Muscle of back (tissue), 11 donors: ENCODE results near the gene C1orf116. TPM values are rescaled to one million over a fixed set of nuclear protein-coding genes. Genes with fewer than 3 reads are reported as not detected.
A peak's percentile ranks its signal among the peaks of the same experiment; 100 is the strongest.

Source experiments
- DNase-seq, 3 donors: peaks; one replicate each; pipeline versions ENCODE4 v3.0.0 to v3.0.0-alpha.2; 2013
- polyA plus RNA-seq, 10 donors: library from polyadenylated mRNA; unstranded; fragments of 120-200 nt; gene quantifications; one replicate each; pipeline ENCODE4 v1.2.1, GENCODE V29; 2013; ENCODE audit not compliant: insufficient read length in 10 of 10

C1orf116 gene
- polyA plus RNA-seq, 10 donors = 0.06 to 3.1 (median 0.11) TPM

- DNase-seq = no peak
Measured at GRCh38 chr1:207035877-207036551, 3.5 kb upstream of the C1orf116 start.

- no peak for DNase-seq
Measured at GRCh38 chr1:207034998-207035397, 2.4 kb upstream of the C1orf116 start.

GRCh38 chr1:207034208-207034607, 1.7 kb upstream of the C1orf116 start:
- DNase-seq = no peak

- no peak for DNase-seq
Measured at GRCh38 chr1:207033302-207033701, 746 bp upstream of the C1orf116 start.

- no peak for DNase-seq
Measured at GRCh38 chr1:207031632-207032264, 808 bp downstream of the C1orf116 start.

GRCh38 chr1:207031016-207031415, 1.5 kb downstream of the C1orf116 start:
- no peak for DNase-seq

GRCh38 chr1:207030522-207031009, 2.0 kb downstream of the C1orf116 start:
- DNase-seq = no peak

- no peak for DNase-seq
Measured at GRCh38 chr1:207029701-207030521, 2.6 kb downstream of the C1orf116 start.

- DNase-seq = no peak
Measured at GRCh38 chr1:207028884-207029650, 3.5 kb downstream of the C1orf116 start.

- DNase-seq = no peak
Measured at GRCh38 chr1:207027921-207028320, 4.6 kb downstream of the C1orf116 start.

GRCh38 chr1:207027206-207027777, 5.3 kb downstream of the C1orf116 start:
- no peak for DNase-seq

GRCh38 chr1:207026104-207026534, 6.4 kb downstream of the C1orf116 start:
- peak in 1 of 3 donors; percentile 54 for DNase-seq

- DNase-seq = peak in 1 of 3 donors; percentile 34
Measured at GRCh38 chr1:207025146-207025880, 7.2 kb downstream of the C1orf116 start.

- DNase-seq = peak in 1 of 3 donors; percentile 26
Measured at GRCh38 chr1:207024202-207025145, 8.1 kb downstream of the C1orf116 start.

GRCh38 chr1:207022996-207023679, 9.4 kb downstream of the C1orf116 start:
- DNase-seq = no peak

GRCh38 chr1:207021876-207022596, 10.5 kb downstream of the C1orf116 start:
- DNase-seq = no peak

GRCh38 chr1:207021139-207021861, 11.3 kb downstream of the C1orf116 start:
- no peak for DNase-seq
